Measurements from ENCODE around the gene PRKD2.

- TF ChIP-seq CTCF (IDR thresholded peaks at IDR 0.05) (no peak), POLR2A (IDR thresholded peaks at IDR 0.05) (no peak)
Observed at GRCh38 chr19:46722421-46723022, 5.6 kb upstream of the PRKD2 start.

All from adrenal gland (tissue), 5 donors.